GM20000 (cell line): Measurements from ENCODE around the gene ZBTB42.

ENCODE experiments used
- DNase-seq: peaks from one replicate; pipeline ENCODE4 v3.0.0; 2012; ENCODE audit warnings: low spot score
- CTCF ChIP-seq: IDR thresholded peaks from 2 replicates; pipeline ENCODE4 v1.5.1; 2012; ENCODE audit warnings: mild to moderate bottlenecking, control low read depth; ENCODE audit errors: extremely low read depth, missing control alignments

ZBTB42 gene

GRCh38 chr14:104771374-104771773 lies 29.5 kb upstream of the ZBTB42 start:
- TF ChIP-seq CTCF = no peak
- no peak for DNase-seq

- DNase-seq = no peak
- TF ChIP-seq CTCF = no peak
These were observed 28.8 kb upstream of the ZBTB42 start for GRCh38 chr14:104771918-104772706.

GRCh38 chr14:104772707-104773504 lies 28.0 kb upstream of the ZBTB42 start:
- no peak for TF ChIP-seq CTCF
- DNase-seq = no peak

- TF ChIP-seq CTCF = no peak
- no peak for DNase-seq
These were observed 27.1 kb upstream of the ZBTB42 start for GRCh38 chr14:104773505-104774452.

- no peak for TF ChIP-seq CTCF
- no peak for DNase-seq
These were observed 26.3 kb upstream of the ZBTB42 start for GRCh38 chr14:104774453-104775072.

- no peak for TF ChIP-seq CTCF
- no peak for DNase-seq
These were observed 25.8 kb upstream of the ZBTB42 start for GRCh38 chr14:104775073-104775489.
